ENCODE measurements around the gene SMDT1. TPM values are rescaled to one million over a fixed set of nuclear protein-coding genes. Genes with fewer than 3 reads are reported as not detected.

SMDT1 gene
- total and polyA plus RNA-seq, 10 of the 15 experiments (the other 5 are each of a cell fraction or from before 2014, with no cell fraction given), result 19.7 to 176 (median 66.3) TPM

GRCh38 chr22:42066126-42066761 lies 13.3 kb upstream of the SMDT1 start:
- SMC1A ChIA-PET (ENCODE audit: uncharacterized antibody, unreplicated experiment), result no interaction called here
- CTCF ChIA-PET, result no interaction called here
- no peak for TF ChIP-seq USF2 (IDR thresholded peaks at IDR 0.05; ENCODE audit: borderline replicate concordance, low read depth, low read length)
- TF ChIP-seq PKNOX1 (IDR thresholded peaks at IDR 0.05), result no peak
- TF ChIP-seq MXI1 (IDR thresholded peaks at IDR 0.05; ENCODE audit: low read depth, low read length), result no peak
- TF ChIP-seq JUND (IDR thresholded peaks at IDR 0.05; ENCODE audit: low read depth, low read length), result no peak
- TF ChIP-seq CHD4 (IDR thresholded peaks at IDR 0.05), result no peak
- no peak for TF ChIP-seq ZNF274 (IDR thresholded peaks at IDR 0.05; ENCODE audit: insufficient read depth, insufficient read length)
- no peak for TF ChIP-seq NKRF (conservative IDR thresholded peaks at IDR 0.05)
- no peak for TF ChIP-seq ZNF592 (IDR thresholded peaks at IDR 0.05)
- TF ChIP-seq RUNX3 (IDR thresholded peaks at IDR 0.05; ENCODE audit: low read length), result no peak
- TF ChIP-seq ETV6 (conservative IDR thresholded peaks at IDR 0.05 in 1 of 2, IDR thresholded peaks at IDR 0.05 in 1 of 2; ENCODE audit: borderline replicate concordance in 1 of 2, low read depth in 1 of 2), result no peak
- TF ChIP-seq CTCF (IDR thresholded peaks at IDR 0.05 in 2 of 3, conservative IDR thresholded peaks at IDR 0.05 in 1 of 3; ENCODE audit: control insufficient read depth in 2 of 3, extremely low read depth in 1 of 3, insufficient read depth in 1 of 3, low read depth in 3 of 3, low read length in 3 of 3), result no peak
- TF ChIP-seq IKZF2 (IDR thresholded peaks at IDR 0.05), result no peak
- TF ChIP-seq ESRRA (IDR thresholded peaks at IDR 0.05; ENCODE audit: low read length), result no peak

More at GRCh38 chr22:42066126-42066761, 13.3 kb upstream of the SMDT1 start:
- POLR2A ChIA-PET, result no interaction called here
- H3K36me3 ChIP-seq (ENCODE audit: control insufficient read depth in 2 of 2, insufficient read depth in 2 of 2, low read length in 1 of 2), result peaks cover 8 to 19% of the 10 kb centered on the region in 2 experiments
- no peak overlapping the region for H2AFZ ChIP-seq (ENCODE audit: control insufficient read depth, low read depth, low read length)
- H4K20me1 ChIP-seq (ENCODE audit: control insufficient read depth, insufficient read depth), result peaks cover 2% of the 10 kb centered on the region; the same call in 1 of the 2 replicates
- ATAC-seq, result no peak
- no peak overlapping the region for H3K4me2 ChIP-seq (ENCODE audit: control insufficient read depth, insufficient read depth)
- WGBS (ENCODE audit: insufficient coverage, insufficient replicate concordance, low lambda C conversion rate, missing lambda C conversion rate), result 98% methylated on average over 7 of the region's 7 CpGs
- RAD21 ChIA-PET (ENCODE audit: unreplicated experiment), result no interaction called here
- FAIRE-seq, result no peak
- BruUV-seq (replicated peaks), result no TSS peak
- no peaks in the 10 kb centered on the region; the same call in 2 of the 3 replicates for H3K9me3 ChIP-seq (replicated peaks; ENCODE audit: control insufficient read depth, insufficient read depth, low read length)
- peaks cover 7% of the 10 kb centered on the region for H3K4me1 ChIP-seq (ENCODE audit: control insufficient read depth, insufficient read depth, low read length)
- intact Hi-C loops (cut with micrococcal nuclease; ENCODE audit: unreplicated experiment), result no loop called here
- no peaks in the 10 kb centered on the region for H3K27me3 ChIP-seq (replicated peaks in 1 of 2; ENCODE audit: control insufficient read depth in 2 of 2, insufficient read depth in 2 of 2, low read length in 1 of 2)
- in situ Hi-C loops (cut with MboI), result no loop called here
- no peak overlapping the region for H3K9ac ChIP-seq (ENCODE audit: control insufficient read depth, insufficient read depth, low read length)
- H3K27ac ChIP-seq (ENCODE audit: control insufficient read depth, insufficient read depth), result no peak overlapping the region
- DNase-seq (ENCODE audit: low read depth, low spot score), result no peak
- H3K4me3 ChIP-seq, result no peak overlapping the region
- H3K79me2 ChIP-seq (ENCODE audit: control insufficient read depth, insufficient read depth, low read length), result peaks cover 10% of the 10 kb centered on the region
